Measurements from ENCODE around the gene C2orf68.
A peak's percentile ranks its signal among the peaks of the same experiment; 100 is the strongest.
"Not testable (repeated sequence)": the region's sequence is repeated elsewhere in the genome, so short reads cannot be mapped to it uniquely, and the experiment has no call there.

Gene C2orf68

GRCh38 chr2:85623991-85624390 is 12.1 kb upstream of the C2orf68 start:
- peaks cover 6% of the 10 kb centered on the region for H3K4me1 ChIP-seq (ENCODE audit: control insufficient read depth, insufficient read depth, low read length)
- no peak overlapping the region for H3K4me3 ChIP-seq (ENCODE audit: low read length)
- no peaks in the 10 kb centered on the region for H3K9me3 ChIP-seq (replicated peaks; ENCODE audit: low read length)
- H3K4me2 ChIP-seq (ENCODE audit: low read length), result no peak overlapping the region
- H3K9ac ChIP-seq (ENCODE audit: low read depth, low read length), result no peak overlapping the region
- no peaks in the 10 kb centered on the region for H3K27me3 ChIP-seq (ENCODE audit: control insufficient read depth, insufficient read depth, low read length)
- H3K36me3 ChIP-seq (ENCODE audit: insufficient read depth, low read length), result peaks cover 68% of the 10 kb centered on the region

GRCh38 chr2:85621338-85621737 is 9.5 kb upstream of the C2orf68 start:
- H3K4me2 ChIP-seq (ENCODE audit: low read length), result no peak overlapping the region
- no peaks in the 10 kb centered on the region for H3K9me3 ChIP-seq (replicated peaks; ENCODE audit: low read length)
- H3K9ac ChIP-seq (ENCODE audit: low read depth, low read length), result no peak overlapping the region
- H3K4me3 ChIP-seq (ENCODE audit: low read length), result no peak overlapping the region
- peaks cover 18% of the 10 kb centered on the region for H3K4me1 ChIP-seq (ENCODE audit: control insufficient read depth, insufficient read depth, low read length)
- peaks cover 50% of the 10 kb centered on the region for H3K36me3 ChIP-seq (ENCODE audit: insufficient read depth, low read length)
- H3K27me3 ChIP-seq (ENCODE audit: control insufficient read depth, insufficient read depth, low read length), result no peaks in the 10 kb centered on the region

- no peak overlapping the region for H3K9ac ChIP-seq (ENCODE audit: low read depth, low read length)
- peaks cover 18% of the 10 kb centered on the region for H3K4me1 ChIP-seq (ENCODE audit: control insufficient read depth, insufficient read depth, low read length)
- H3K36me3 ChIP-seq (ENCODE audit: insufficient read depth, low read length), result peaks cover 38% of the 10 kb centered on the region
- no peak overlapping the region for H3K4me2 ChIP-seq (ENCODE audit: low read length)
- no peaks in the 10 kb centered on the region for H3K9me3 ChIP-seq (replicated peaks; ENCODE audit: low read length)
- no peak overlapping the region for H3K4me3 ChIP-seq (ENCODE audit: low read length)
- no peaks in the 10 kb centered on the region for H3K27me3 ChIP-seq (ENCODE audit: control insufficient read depth, insufficient read depth, low read length)
These were observed 7.8 kb upstream of the C2orf68 start for GRCh38 chr2:85619617-85620016.

DNA sequence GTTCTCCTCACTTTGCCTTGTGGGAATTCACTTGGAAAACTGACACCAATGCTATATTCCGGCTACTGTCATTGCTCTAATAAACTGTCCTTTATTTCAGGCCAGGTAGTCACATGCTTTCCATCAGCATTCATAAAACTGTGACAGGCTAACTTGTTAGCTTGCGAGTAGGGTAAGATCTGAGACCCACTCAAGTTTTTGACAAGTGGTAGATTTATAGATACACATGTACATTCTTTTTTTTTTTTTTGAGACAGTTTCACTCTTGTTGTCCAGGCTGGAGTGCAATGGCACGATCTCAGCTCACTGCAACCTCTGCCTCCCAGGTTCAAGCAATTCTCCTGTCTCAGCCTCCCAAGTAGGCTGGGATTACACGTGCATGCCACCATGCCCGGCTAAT is 5.9 kb upstream of the C2orf68 start:
- Histone ChIP-seq H3K36me3 (ENCODE audit: insufficient read depth, low read length) (peaks cover 20% of the 10 kb centered on the region), H3K4me2 (ENCODE audit: low read length) (peak overlapping the region; percentile 84), H3K4me1 (ENCODE audit: control insufficient read depth, insufficient read depth, low read length) (peaks cover 18% of the 10 kb centered on the region), H3K9ac (ENCODE audit: low read depth, low read length) (peak overlapping the region; percentile 98), H3K4me3 (ENCODE audit: low read length) (peak overlapping the region; percentile 93)
- not testable (repeated sequence) for H3K9me3 ChIP-seq (replicated peaks; ENCODE audit: low read length); H3K27me3 ChIP-seq (ENCODE audit: control insufficient read depth, insufficient read depth, low read length)

- Histone ChIP-seq H3K4me3 (ENCODE audit: low read length) (no peak overlapping the region), H3K4me2 (ENCODE audit: low read length) (no peak overlapping the region)
These were observed 3.5 kb upstream of the C2orf68 start for GRCh38 chr2:85615413-85615728.

GRCh38 chr2:85614757-85615156 is 2.9 kb upstream of the C2orf68 start:
- not testable (repeated sequence) for H3K9me3 ChIP-seq (replicated peaks; ENCODE audit: low read length); H3K27me3 ChIP-seq (ENCODE audit: control insufficient read depth, insufficient read depth, low read length); H3K4me2 ChIP-seq (ENCODE audit: low read length); H3K9ac ChIP-seq (ENCODE audit: low read depth, low read length); H3K4me3 ChIP-seq (ENCODE audit: low read length); H3K36me3 ChIP-seq (ENCODE audit: insufficient read depth, low read length)
- H3K4me1 ChIP-seq (ENCODE audit: control insufficient read depth, insufficient read depth, low read length), result peaks cover 28% of the 10 kb centered on the region

More at GRCh38 chr2:85615413-85615728, 3.5 kb upstream of the C2orf68 start:
- peaks cover 7% of the 10 kb centered on the region for H3K36me3 ChIP-seq (ENCODE audit: insufficient read depth, low read length)
- H3K4me1 ChIP-seq (ENCODE audit: control insufficient read depth, insufficient read depth, low read length), result peaks cover 24% of the 10 kb centered on the region
- H3K27me3 ChIP-seq (ENCODE audit: control insufficient read depth, insufficient read depth, low read length), result no peaks in the 10 kb centered on the region
- no peaks in the 10 kb centered on the region for H3K9me3 ChIP-seq (replicated peaks; ENCODE audit: low read length)
- no peak overlapping the region for H3K9ac ChIP-seq (ENCODE audit: low read depth, low read length)

DNA sequence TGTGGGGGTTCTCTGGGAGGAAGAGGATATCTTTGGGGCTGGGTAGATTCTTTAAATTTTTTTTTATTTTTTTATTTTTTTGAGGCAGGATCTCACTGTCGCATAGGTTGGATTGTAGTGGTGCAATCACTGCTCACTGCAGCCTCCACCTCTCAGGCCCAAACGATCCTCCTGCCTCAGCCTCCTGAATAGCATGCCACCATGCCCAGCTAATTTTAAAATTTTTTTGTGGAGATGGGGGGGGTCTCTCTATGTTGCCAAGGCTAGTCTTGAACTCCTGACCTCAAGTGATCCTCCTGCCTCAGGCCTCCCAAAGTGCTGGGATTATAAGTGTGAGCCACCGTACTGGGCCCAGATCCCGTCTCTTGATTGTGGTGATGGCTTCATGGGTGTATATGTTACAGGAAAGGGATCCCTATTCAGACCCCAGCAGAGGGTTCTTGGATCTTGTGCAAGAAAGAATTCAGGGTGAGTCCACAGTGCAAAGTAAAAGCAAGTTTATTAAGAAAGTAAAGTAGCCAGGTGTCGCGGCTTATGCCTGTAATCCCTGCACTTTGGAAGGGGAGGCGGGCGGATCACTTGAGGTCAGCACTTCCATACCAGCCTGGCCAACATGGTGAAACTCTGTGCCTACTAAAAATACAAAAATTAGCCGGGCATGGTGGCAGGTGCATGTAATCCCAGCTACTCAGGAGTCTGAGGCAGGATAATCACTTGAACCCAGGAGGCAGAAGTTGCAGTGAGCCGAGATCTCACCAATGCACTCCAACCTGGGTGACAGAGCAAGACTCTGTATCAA is 2.0 kb upstream of the C2orf68 start:
- Histone ChIP-seq H3K4me1 (ENCODE audit: control insufficient read depth, insufficient read depth, low read length) (peaks cover 22% of the 10 kb centered on the region), H3K9ac (ENCODE audit: low read depth, low read length) (no peak overlapping the region), H3K4me3 (ENCODE audit: low read length) (no peak overlapping the region), H3K9me3 (replicated peaks; ENCODE audit: low read length) (no peaks in the 10 kb centered on the region), H3K27me3 (ENCODE audit: control insufficient read depth, insufficient read depth, low read length) (no peaks in the 10 kb centered on the region), H3K4me2 (ENCODE audit: low read length) (no peak overlapping the region), H3K36me3 (ENCODE audit: insufficient read depth, low read length) (peaks cover 8% of the 10 kb centered on the region)

DNA sequence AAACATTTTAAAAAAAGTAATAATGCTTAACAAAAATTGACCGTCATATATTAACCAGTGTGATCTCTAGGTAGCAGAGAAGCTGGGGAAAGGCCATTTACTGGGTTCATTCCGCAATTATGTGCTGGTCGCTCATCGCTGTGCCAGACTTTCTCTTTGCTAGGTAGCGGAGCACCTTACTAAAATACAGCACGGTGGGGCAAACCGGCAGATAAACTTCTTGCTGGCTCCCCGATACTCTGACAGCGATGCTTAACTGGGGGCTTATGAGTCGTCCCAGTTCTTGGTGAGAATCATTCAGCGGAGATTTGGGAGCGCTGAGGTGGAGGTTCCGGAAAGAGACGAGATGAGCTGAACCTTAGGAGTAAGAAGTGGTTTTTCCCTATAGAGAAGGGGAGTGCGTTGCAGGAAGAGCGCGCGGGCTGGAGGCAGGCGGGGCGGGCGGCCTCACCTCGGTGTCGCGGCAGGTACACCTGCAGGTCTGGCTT is 605 bp downstream of the C2orf68 start:
- no peaks in the 10 kb centered on the region for H3K27me3 ChIP-seq (ENCODE audit: control insufficient read depth, insufficient read depth, low read length)
- no peaks in the 10 kb centered on the region for H3K9me3 ChIP-seq (replicated peaks; ENCODE audit: low read length)
- peak overlapping the region; percentile 88 for H3K4me2 ChIP-seq (ENCODE audit: low read length)
- peaks cover 19% of the 10 kb centered on the region for H3K36me3 ChIP-seq (ENCODE audit: insufficient read depth, low read length)
- peaks cover 13% of the 10 kb centered on the region for H3K4me1 ChIP-seq (ENCODE audit: control insufficient read depth, insufficient read depth, low read length)
- H3K9ac ChIP-seq (ENCODE audit: low read depth, low read length), result peak overlapping the region; percentile 85
- H3K4me3 ChIP-seq (ENCODE audit: low read length), result peak overlapping the region; percentile 87

DNA sequence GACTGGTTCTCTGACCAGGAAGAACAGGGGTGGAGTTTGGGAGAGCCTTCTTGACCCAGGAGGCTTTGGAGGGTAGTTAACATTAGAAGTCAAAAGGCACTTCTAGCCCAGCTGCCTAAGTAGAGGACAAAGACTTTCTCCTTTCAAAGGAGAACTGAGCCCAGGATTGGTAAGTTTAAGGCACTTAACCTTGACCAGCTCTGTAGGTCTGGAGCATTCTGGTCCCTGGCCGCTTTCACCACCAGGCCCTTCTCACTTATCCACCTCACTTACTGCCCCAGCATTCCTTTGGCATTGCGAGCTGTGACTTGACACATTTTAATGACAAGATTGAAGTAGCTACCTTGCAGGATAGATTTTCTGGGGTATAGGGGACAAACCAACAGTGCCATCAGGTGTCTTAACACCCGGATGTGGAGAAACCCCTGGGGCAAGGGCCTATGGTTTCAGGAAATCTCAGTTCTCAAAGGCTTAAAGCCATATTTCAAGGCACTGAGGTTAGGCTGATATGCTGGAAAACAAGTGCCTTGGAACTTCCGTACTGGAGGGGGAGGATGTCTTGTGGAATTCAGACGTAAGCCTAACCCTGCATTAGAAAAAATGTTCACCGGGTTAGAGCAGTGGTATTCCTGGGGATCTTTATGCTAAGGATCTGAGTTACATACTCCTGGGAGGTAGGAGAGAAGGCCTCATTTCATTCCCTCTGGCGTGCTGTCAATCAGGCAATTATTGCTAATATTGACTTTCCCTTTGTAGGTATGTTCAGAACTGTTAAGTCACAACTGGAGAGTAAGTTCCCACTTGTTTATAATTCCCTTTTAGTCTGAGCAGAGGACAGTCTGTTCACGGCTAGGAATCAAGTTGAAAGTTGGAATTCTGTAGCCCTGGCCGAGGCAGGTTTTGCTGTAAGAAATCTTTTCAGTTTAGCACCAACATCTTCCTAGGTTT is 4.3 kb downstream of the C2orf68 start:
- Histone ChIP-seq H3K4me1 (ENCODE audit: control insufficient read depth, insufficient read depth, low read length) (peaks cover 32% of the 10 kb centered on the region), H3K4me3 (ENCODE audit: low read length) (no peak overlapping the region), H3K27me3 (ENCODE audit: control insufficient read depth, insufficient read depth, low read length) (no peaks in the 10 kb centered on the region), H3K4me2 (ENCODE audit: low read length) (no peak overlapping the region), H3K9ac (ENCODE audit: low read depth, low read length) (no peak overlapping the region), H3K36me3 (ENCODE audit: insufficient read depth, low read length) (peaks cover 22% of the 10 kb centered on the region), H3K9me3 (replicated peaks; ENCODE audit: low read length) (no peaks in the 10 kb centered on the region)

DNA sequence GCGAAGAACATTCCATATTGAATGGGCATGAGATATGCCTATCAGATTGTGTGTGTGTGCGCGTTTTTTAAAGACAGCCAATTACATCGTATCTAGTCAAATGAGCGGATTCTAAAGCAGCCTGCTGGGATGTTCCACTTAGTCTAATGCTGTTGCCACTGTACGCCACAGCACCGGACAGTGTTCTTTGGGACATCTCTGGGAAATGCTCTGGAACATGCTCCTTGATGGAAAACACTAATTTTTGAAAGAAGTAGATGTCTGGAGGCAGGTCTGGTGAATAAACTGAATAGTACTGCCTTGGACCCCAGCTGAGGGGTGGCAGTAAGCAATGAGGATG is 5.8 kb downstream of the C2orf68 start:
- no peaks in the 10 kb centered on the region for H3K9me3 ChIP-seq (replicated peaks; ENCODE audit: low read length)
- peak overlapping the region; percentile 48 for H3K4me2 ChIP-seq (ENCODE audit: low read length)
- H3K36me3 ChIP-seq (ENCODE audit: insufficient read depth, low read length), result peaks cover 22% of the 10 kb centered on the region
- peaks cover 35% of the 10 kb centered on the region for H3K4me1 ChIP-seq (ENCODE audit: control insufficient read depth, insufficient read depth, low read length)
- H3K27me3 ChIP-seq (ENCODE audit: control insufficient read depth, insufficient read depth, low read length), result no peaks in the 10 kb centered on the region
- H3K4me3 ChIP-seq (ENCODE audit: low read length), result peak overlapping the region; percentile 32
- H3K9ac ChIP-seq (ENCODE audit: low read depth, low read length), result peak overlapping the region; percentile 29

DNA sequence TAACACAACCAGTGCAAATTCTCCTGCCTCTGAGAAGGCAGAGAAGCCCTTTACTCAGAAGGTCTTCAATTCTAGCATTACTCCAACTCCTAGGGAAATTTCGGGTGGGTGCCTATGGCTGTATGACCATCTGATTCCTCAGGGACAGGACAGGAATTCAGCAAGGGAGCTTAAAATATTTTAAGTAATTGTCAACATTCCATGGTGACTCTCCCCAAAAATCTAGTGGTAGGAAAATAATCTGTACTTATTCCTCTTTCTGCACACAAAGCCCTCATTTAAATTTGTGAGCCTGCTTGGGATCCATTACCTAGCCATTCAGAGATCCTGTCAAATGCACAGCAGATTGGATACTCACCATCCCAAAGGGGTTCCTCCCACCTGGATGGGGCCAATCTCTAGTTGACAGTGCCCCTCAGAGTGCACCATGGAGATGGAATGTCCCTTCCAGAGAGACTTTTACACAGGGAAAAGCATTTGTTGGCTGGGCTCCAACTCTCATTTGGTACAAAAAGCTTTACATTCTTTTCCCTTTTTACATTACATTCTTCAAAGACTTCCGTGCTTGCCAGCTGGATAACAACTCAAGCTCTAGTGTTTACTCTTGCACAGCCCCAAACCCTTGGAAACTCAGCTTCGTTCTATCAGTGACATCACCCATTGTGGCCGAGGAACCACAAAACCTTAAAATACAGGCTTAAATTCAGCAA is 6.3 kb downstream of the C2orf68 start:
- no peaks in the 10 kb centered on the region for H3K27me3 ChIP-seq (ENCODE audit: control insufficient read depth, insufficient read depth, low read length)

More for the DNA sequence above, 6.3 kb downstream of the C2orf68 start:
- Histone ChIP-seq H3K9me3 (replicated peaks; ENCODE audit: low read length) (no peaks in the 10 kb centered on the region), H3K36me3 (ENCODE audit: insufficient read depth, low read length) (peaks cover 22% of the 10 kb centered on the region), H3K4me2 (ENCODE audit: low read length) (peak overlapping the region; percentile 48), H3K4me3 (ENCODE audit: low read length) (no peak overlapping the region), H3K4me1 (ENCODE audit: control insufficient read depth, insufficient read depth, low read length) (peaks cover 35% of the 10 kb centered on the region), H3K9ac (ENCODE audit: low read depth, low read length) (peak overlapping the region; percentile 12)
